GM12878 (cell line): Measurements from ENCODE around the gene TMEM14B. TPM values are rescaled to one million over a fixed set of nuclear protein-coding genes. Genes with fewer than 3 reads are reported as not detected.

Experiments
- CTCF ChIP-seq, 3 experiments: IDR thresholded peaks in 2 of 3; conservative IDR thresholded peaks in 1 of 3; 2 replicates each; pipeline ENCODE4 v1.5.1; 2011; ENCODE audit warnings: low read depth in 3 of 3, low read length in 3 of 3, mild to moderate bottlenecking in 3 of 3, control low read depth in 2 of 3, moderate library complexity in 2 of 3, inconsistent platforms in 1 of 3, mixed read lengths in 1 of 3; ENCODE audit not compliant: control insufficient read depth in 2 of 3, insufficient read depth in 1 of 3; ENCODE audit errors: extremely low read depth in 1 of 3
- EED ChIP-seq: sonication (generic); IDR thresholded peaks from 2 replicates; pipeline ENCODE4 v1.6.1; 2016; ENCODE audit warnings: antibody characterized with exemption, low read depth
- ETV6 ChIP-seq, 2 experiments: fragments of 450-650 bp in 1 of 2; IDR thresholded peaks in 1 of 2; conservative IDR thresholded peaks in 1 of 2; 2 replicates each; pipeline ENCODE4 v1.6.1; 2014; ENCODE audit warnings: antibody characterized with exemption in 1 of 2, borderline replicate concordance in 1 of 2, low read depth in 1 of 2, mild to moderate bottlenecking in 1 of 2, moderate library complexity in 1 of 2
- EZH2 ChIP-seq: IDR thresholded peaks from 2 replicates; pipeline ENCODE4 v1.6.1; 2012; ENCODE audit warnings: low read depth, mild to moderate bottlenecking, control low read depth, inconsistent platforms, low read length, borderline replicate concordance; ENCODE audit not compliant: control insufficient read depth
- IRF4 ChIP-seq: IDR thresholded peaks from 2 replicates; pipeline ENCODE4 v1.6.1; 2011; ENCODE audit warnings: low read depth, low read length
- PAX5 ChIP-seq: IDR thresholded peaks from 2 replicates; pipeline ENCODE4 v1.6.1; 2011; ENCODE audit warnings: low read depth, low read length, borderline replicate concordance
- SKIL ChIP-seq: fragments of 450-650 bp; IDR thresholded peaks from 2 replicates; pipeline ENCODE4 v1.6.1; 2017; ENCODE audit warnings: mild to moderate bottlenecking, low read depth, inconsistent platforms; ENCODE audit not compliant: poor library complexity, severe bottlenecking
- SMAD5 ChIP-seq: IDR thresholded peaks from 2 replicates; pipeline ENCODE4 v1.6.1; 2016; ENCODE audit warnings: antibody characterized with exemption, low read depth
- SMC3 ChIP-seq: IDR thresholded peaks from 2 replicates; pipeline ENCODE4 v1.6.1; 2011; ENCODE audit warnings: low read length, improper control_type of control experiment, borderline replicate concordance
- USF2 ChIP-seq: IDR thresholded peaks from 2 replicates; pipeline ENCODE4 v1.6.1; 2011; ENCODE audit warnings: low read depth, low read length, improper control_type of control experiment, borderline replicate concordance
- ZBTB40 ChIP-seq: fragments of 450-650 bp; IDR thresholded peaks from 2 replicates; pipeline ENCODE4 v1.6.1; 2016; ENCODE audit warnings: mild to moderate bottlenecking, moderate library complexity, borderline replicate concordance
- ZNF274 ChIP-seq: IDR thresholded peaks from one replicate; pipeline ENCODE4 v1.8.0; 2011; ENCODE audit not compliant: insufficient read length, insufficient read depth
- ZNF592 ChIP-seq: fragments of 450-650 bp; IDR thresholded peaks from 2 replicates; pipeline ENCODE4 v1.6.1; 2017; ENCODE audit warnings: mild to moderate bottlenecking, moderate library complexity
- polyA plus RNA-seq, 11 experiments: library from polyadenylated mRNA; depleted of rRNA in 4 of 11; unstranded in 6 of 11; stranded (reverse) in 5 of 11; fragments of >200 nt; fragmentation: Nextera tagmentation in 4 of 11; fragmentation: Illumina TruSeq in 1 of 11; extraction: Ambion mirVana in 4 of 11; extraction: Trizol in 1 of 11; gene quantifications; 1 replicate in 1 of 11; 2 replicates in 10 of 11; pipeline versions ENCODE4 v1.2.1 to v1.2.3, GENCODE V29; 2011 to 2016; ENCODE audit warnings: inconsistent platforms in 2 of 11, missing spikeins in 2 of 11, low read depth in 1 of 11
- total RNA-seq, 4 experiments: library from RNA; depleted of rRNA in 3 of 4; stranded (reverse); fragments of >200 nt in 3 of 4; fragmentation: Illumina TruSeq in 1 of 4; extraction: Trizol in 1 of 4; gene quantifications; 2 replicates each; pipeline versions ENCODE4 v1.2.1 to v1.2.3, GENCODE V29; 2013 to 2021

Gene TMEM14B
- total and polyA plus RNA-seq, 10 of the 15 experiments (the other 5 are each of a cell fraction or from before 2014, with no cell fraction given), result 80.5 to 399 (median 136) TPM

GRCh38 chr6:10801224-10801848 is 53.7 kb downstream of the TMEM14B start (continued):
- 0 out of 2 replicates have a peak, but pooled peaks have one; percentile 13 for TF ChIP-seq ZNF592
- no peak for TF ChIP-seq SMAD5
- no peak for TF ChIP-seq EZH2
- peak; percentile 42; the same call in 1 of the 2 replicates for TF ChIP-seq IRF4
- TF ChIP-seq ZBTB40, result no peak
- no peak for TF ChIP-seq SKIL
- TF ChIP-seq ZNF274, result no peak
- no peak for TF ChIP-seq EED
- TF ChIP-seq PAX5, result no peak
- TF ChIP-seq SMC3, result peak; percentile 92; the same call in 1 of the 2 replicates
- TF ChIP-seq USF2, result no peak
- no peak for TF ChIP-seq ETV6 (conservative IDR thresholded peaks at IDR 0.05 in 1 of 2, IDR thresholded peaks at IDR 0.05 in 1 of 2; ENCODE audit: borderline replicate concordance in 1 of 2, low read depth in 1 of 2)
- peak; percentile 98 to 99 (median 99); a peak in 5 of 6 replicates for TF ChIP-seq CTCF (IDR thresholded peaks at IDR 0.05 in 2 of 3, conservative IDR thresholded peaks at IDR 0.05 in 1 of 3; ENCODE audit: control insufficient read depth in 2 of 3, extremely low read depth in 1 of 3, insufficient read depth in 1 of 3, low read depth in 3 of 3, low read length in 3 of 3)
- TF ChIP-seq, all 136 proteins: peak for 7
